Muscle layer of colon (tissue), 2 donors: ENCODE data around the gene FNDC10.
"Not testable (repeated sequence)": the region's sequence is repeated elsewhere in the genome, so short reads cannot be mapped to it uniquely, and the experiment has no call there.

Experiments used
- H3K27ac ChIP-seq: one replicate; pipeline ENCODE4 v1.7.0; 2013; ENCODE audit warnings: low read depth, mild to moderate bottlenecking, low read length, moderate library complexity
- H3K27me3 ChIP-seq, 2 donors: one replicate each; pipeline ENCODE4 v1.7.0; 2013; ENCODE audit warnings: low read length in 2 of 2, mild to moderate bottlenecking in 2 of 2; ENCODE audit not compliant: insufficient read depth in 2 of 2, control insufficient read depth in 1 of 2
- H3K36me3 ChIP-seq: one replicate; pipeline ENCODE4 v1.7.0; 2013; ENCODE audit warnings: mild to moderate bottlenecking, low read length; ENCODE audit not compliant: insufficient read depth
- H3K4me1 ChIP-seq: one replicate; pipeline ENCODE4 v1.7.0; 2013; ENCODE audit warnings: mild to moderate bottlenecking, low read length; ENCODE audit not compliant: insufficient read depth
- H3K4me3 ChIP-seq, 2 donors: one replicate each; pipeline ENCODE4 v1.7.0; 2013; ENCODE audit warnings: low read length in 2 of 2, low read depth in 1 of 2, mild to moderate bottlenecking in 1 of 2, moderate library complexity in 1 of 2
- H3K9ac ChIP-seq: one replicate; pipeline ENCODE4 v1.7.0; 2013; ENCODE audit warnings: low read length
- H3K9me3 ChIP-seq: one replicate; pipeline ENCODE4 v1.7.0; 2013; ENCODE audit warnings: mild to moderate bottlenecking, low read length
- donor health status: abdominal sarcoma.
- donor health status: Adenocarcinoma of cecum.

FNDC10 gene

GRCh38 chr1:1563688-1564087 lies 36.2 kb downstream of the FNDC10 start:
- H3K36me3 ChIP-seq: peaks cover 42% of the 10 kb centered on the region
- peaks cover 4% of the 10 kb centered on the region for H3K4me1 ChIP-seq
- no peak overlapping the region for H3K4me3 ChIP-seq

GRCh38 chr1:1562556-1563195 lies 37.3 kb downstream of the FNDC10 start:
- Histone ChIP-seq H3K4me3 (no peak overlapping the region), H3K9ac (no peak overlapping the region), H3K27ac (no peak overlapping the region), H3K9me3 (no peaks in the 10 kb centered on the region), H3K27me3 (no peaks in the 10 kb centered on the region), H3K4me1 (no peaks in the 10 kb centered on the region), H3K36me3 (peaks cover 42% of the 10 kb centered on the region)

More at GRCh38 chr1:1563688-1564087, 36.2 kb downstream of the FNDC10 start:
- no peaks in the 10 kb centered on the region for H3K27me3 ChIP-seq
- no peak overlapping the region for H3K27ac ChIP-seq
- no peaks in the 10 kb centered on the region for H3K9me3 ChIP-seq
- H3K9ac ChIP-seq: no peak overlapping the region

- Histone ChIP-seq H3K36me3 (peaks cover 42% of the 10 kb centered on the region), H3K4me1 (no peaks in the 10 kb centered on the region), H3K9me3 (no peaks in the 10 kb centered on the region), H3K27me3 (no peaks in the 10 kb centered on the region), H3K4me3 (no peak overlapping the region), H3K27ac (no peak overlapping the region), H3K9ac (no peak overlapping the region)
These were observed 38.0 kb downstream of the FNDC10 start for GRCh38 chr1:1561801-1562470.

- Histone ChIP-seq H3K9ac (no peak overlapping the region), H3K9me3 (no peaks in the 10 kb centered on the region), H3K36me3 (peaks cover 36% of the 10 kb centered on the region), H3K27me3 (no peaks in the 10 kb centered on the region), H3K4me1 (no peaks in the 10 kb centered on the region), H3K27ac (no peak overlapping the region), H3K4me3 (no peak overlapping the region)
These were observed 39.8 kb downstream of the FNDC10 start for GRCh38 chr1:1560178-1560577.

- Histone ChIP-seq H3K27ac (no peak overlapping the region), H3K27me3 (no peaks in the 10 kb centered on the region), H3K4me1 (no peaks in the 10 kb centered on the region), H3K9ac (no peak overlapping the region), H3K4me3 (no peak overlapping the region), H3K9me3 (no peaks in the 10 kb centered on the region), H3K36me3 (peaks cover 29% of the 10 kb centered on the region)
These were observed 40.9 kb downstream of the FNDC10 start for GRCh38 chr1:1559066-1559465.

- Histone ChIP-seq H3K27me3 (no peaks in the 10 kb centered on the region), H3K27ac (no peak overlapping the region), H3K36me3 (peaks cover 24% of the 10 kb centered on the region), H3K4me3 (no peak overlapping the region), H3K4me1 (no peaks in the 10 kb centered on the region), H3K9ac (no peak overlapping the region), H3K9me3 (no peaks in the 10 kb centered on the region)
These were observed 41.3 kb downstream of the FNDC10 start for GRCh38 chr1:1558591-1558990.

GRCh38 chr1:1557688-1558087 lies 42.2 kb downstream of the FNDC10 start:
- H3K36me3 ChIP-seq: peaks cover 17% of the 10 kb centered on the region
- not testable (repeated sequence) for H3K27ac ChIP-seq, H3K9me3 ChIP-seq, H3K9ac ChIP-seq, H3K4me1 ChIP-seq, H3K27me3 ChIP-seq, H3K4me3 ChIP-seq

- H3K36me3 ChIP-seq, H3K27ac ChIP-seq, H3K4me1 ChIP-seq, H3K4me3 ChIP-seq, H3K27me3 ChIP-seq, H3K9me3 ChIP-seq, H3K9ac ChIP-seq: not testable (repeated sequence)
These were observed 43.0 kb downstream of the FNDC10 start for GRCh38 chr1:1556961-1557360.

GRCh38 chr1:1556505-1556904 lies 43.4 kb downstream of the FNDC10 start:
- no peak overlapping the region for H3K4me3 ChIP-seq
- H3K9ac ChIP-seq: no peak overlapping the region
- no peak overlapping the region for H3K27ac ChIP-seq

GRCh38 chr1:1554926-1555915 lies 44.7 kb downstream of the FNDC10 start:
- H3K4me3 ChIP-seq: no peak overlapping the region
- H3K4me1 ChIP-seq: no peaks in the 10 kb centered on the region
- H3K36me3 ChIP-seq: peaks cover 3% of the 10 kb centered on the region
- no peaks in the 10 kb centered on the region for H3K9me3 ChIP-seq
- no peak overlapping the region for H3K9ac ChIP-seq
- no peak overlapping the region for H3K27ac ChIP-seq
- no peaks in the 10 kb centered on the region for H3K27me3 ChIP-seq

More at GRCh38 chr1:1556505-1556904, 43.4 kb downstream of the FNDC10 start:
- Histone ChIP-seq H3K36me3 (peaks cover 7% of the 10 kb centered on the region), H3K9me3 (no peaks in the 10 kb centered on the region), H3K4me1 (no peaks in the 10 kb centered on the region), H3K27me3 (no peaks in the 10 kb centered on the region)

- Histone ChIP-seq H3K36me3 (no peaks in the 10 kb centered on the region), H3K27ac (no peak overlapping the region), H3K9ac (no peak overlapping the region), H3K27me3 (no peaks in the 10 kb centered on the region), H3K4me1 (no peaks in the 10 kb centered on the region), H3K4me3 (no peak overlapping the region), H3K9me3 (no peaks in the 10 kb centered on the region)
These were observed 45.4 kb downstream of the FNDC10 start for GRCh38 chr1:1554550-1554925.
